Superior temporal gyrus (tissue), 1 donor: ENCODE measurements around the gene DAPK3.
A peak's percentile ranks its signal among the peaks of the same experiment; 100 is the strongest.
"Not testable (repeated sequence)": the region's sequence is repeated elsewhere in the genome, so short reads cannot be mapped to it uniquely, and the experiment has no call there.

Experiments
- DNase-seq: peaks from one replicate; pipeline ENCODE4 v3.0.0-alpha.2; 2016; ENCODE audit errors: extremely low spot score

Gene DAPK3

DNA sequence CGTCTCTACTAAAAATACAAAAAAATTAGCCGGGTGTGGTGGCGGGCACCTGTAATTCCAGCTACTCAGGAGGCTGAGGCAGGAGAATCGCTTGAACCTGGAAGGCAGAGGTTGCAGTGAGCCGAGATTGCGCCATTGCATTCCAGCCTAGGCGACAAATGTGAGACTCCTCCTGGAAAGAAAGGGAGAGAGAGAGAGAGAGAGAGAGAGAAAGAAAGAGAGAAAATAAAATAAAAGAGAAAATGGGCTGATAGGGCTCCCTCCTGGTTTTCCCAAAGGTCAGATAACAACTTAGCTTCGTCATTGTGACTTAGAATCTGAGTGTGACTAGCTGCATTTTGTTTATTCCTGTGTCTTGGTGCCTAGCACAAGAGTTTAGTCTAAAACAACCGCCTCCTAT, 34.5 kb upstream of the DAPK3 start:
- not testable (repeated sequence) for DNase-seq

- not testable (repeated sequence) for DNase-seq
Measured at GRCh38 chr19:4000798-4001197, 29.9 kb upstream of the DAPK3 start.

GRCh38 chr19:3998667-3999412, 27.9 kb upstream of the DAPK3 start:
- not testable (repeated sequence) for DNase-seq

GRCh38 chr19:3995607-3996006, 24.7 kb upstream of the DAPK3 start:
- DNase-seq: no peak

DNA sequence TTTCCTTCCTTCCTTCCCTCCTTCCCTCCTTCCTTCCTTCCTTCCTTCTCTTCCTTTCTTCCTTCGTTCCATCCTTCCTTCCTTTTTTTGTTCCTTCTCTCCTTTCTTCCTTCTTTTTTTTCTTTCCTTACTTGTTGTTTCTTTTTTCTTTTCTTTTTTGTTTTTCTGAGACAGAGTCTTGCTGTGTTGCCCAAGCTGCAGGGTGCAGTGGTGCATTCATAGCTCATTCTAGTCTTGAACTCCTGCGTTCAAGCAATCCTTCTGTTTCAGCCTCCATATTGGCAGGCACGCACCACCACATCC, 19.9 kb upstream of the DAPK3 start:
- no peak for DNase-seq

DNA sequence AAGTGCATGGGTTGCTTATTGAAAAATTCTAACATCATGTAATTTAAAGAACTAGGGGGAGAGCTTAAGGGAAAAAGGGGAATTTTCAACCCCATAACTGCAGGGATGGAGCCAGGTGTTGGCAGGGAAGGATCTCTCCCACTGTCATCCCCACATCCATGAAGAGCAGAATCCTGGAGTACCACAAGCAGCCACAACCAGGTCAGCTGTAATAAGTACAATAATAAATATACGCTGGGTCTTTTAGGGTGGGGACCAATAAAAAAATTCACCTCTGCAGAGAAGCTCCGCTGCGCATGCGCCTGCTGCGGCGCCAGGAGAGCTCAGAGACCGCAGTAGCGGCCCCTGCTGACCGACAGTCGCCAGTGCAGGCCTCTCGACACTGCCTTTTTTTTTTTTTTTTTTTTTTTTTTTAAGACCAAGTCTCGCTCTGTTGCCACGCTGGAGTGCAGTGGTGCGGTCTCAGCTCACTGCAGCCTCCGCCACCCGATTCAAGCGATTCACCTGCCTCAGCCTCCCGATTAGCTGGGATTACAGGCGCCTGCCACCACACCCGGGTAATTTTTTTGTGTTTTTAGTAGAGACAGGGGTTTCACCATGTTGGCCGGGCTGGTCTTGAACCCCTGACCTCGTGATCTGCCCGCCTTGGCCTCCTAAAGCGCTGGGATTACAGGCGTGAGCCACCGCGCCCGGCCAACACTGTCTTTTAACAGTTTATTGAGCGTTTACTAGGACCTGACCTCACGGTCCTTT, 16.9 kb upstream of the DAPK3 start:
- DNase-seq: peak; percentile 91

DNA sequence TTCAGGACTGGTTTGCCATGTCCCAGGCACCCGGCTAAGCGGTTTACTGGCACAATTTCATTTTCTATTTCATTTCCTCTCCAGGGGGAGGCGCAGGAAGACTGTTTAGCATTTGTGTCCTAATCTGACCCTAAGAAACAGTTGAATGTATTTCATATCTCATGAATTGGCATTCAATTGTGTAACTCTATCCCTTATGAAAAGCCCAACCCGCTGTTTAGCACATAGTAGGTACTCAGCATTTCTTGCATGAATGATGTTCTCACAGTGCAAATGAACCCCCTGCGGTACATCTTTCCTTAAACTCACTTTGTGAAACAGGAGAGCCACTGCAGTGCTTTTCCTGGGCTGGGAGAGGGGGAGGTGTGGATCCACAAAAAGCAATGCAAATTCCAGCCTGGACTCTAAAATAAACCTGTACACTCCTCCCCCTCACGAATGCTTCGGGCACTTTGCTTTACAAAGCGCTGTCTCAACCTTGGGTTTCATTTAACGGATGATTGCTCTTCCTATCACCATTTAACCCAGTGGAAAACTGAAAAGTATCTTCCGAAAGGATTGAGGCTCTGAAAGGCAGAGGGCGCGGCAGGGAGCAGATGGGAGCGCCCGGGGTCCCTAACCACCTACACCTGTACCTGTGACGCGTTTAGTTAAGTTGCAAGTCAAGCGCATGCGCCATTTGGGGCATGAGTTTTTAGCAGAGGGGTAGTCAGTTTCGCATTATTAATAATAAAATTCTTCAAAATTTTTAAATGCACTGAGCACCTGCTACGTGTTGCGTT, 15.6 kb upstream of the DAPK3 start:
- peak; percentile 95 for DNase-seq

GRCh38 chr19:3985643-3986259, 14.9 kb upstream of the DAPK3 start:
- DNase-seq: no peak

DNA sequence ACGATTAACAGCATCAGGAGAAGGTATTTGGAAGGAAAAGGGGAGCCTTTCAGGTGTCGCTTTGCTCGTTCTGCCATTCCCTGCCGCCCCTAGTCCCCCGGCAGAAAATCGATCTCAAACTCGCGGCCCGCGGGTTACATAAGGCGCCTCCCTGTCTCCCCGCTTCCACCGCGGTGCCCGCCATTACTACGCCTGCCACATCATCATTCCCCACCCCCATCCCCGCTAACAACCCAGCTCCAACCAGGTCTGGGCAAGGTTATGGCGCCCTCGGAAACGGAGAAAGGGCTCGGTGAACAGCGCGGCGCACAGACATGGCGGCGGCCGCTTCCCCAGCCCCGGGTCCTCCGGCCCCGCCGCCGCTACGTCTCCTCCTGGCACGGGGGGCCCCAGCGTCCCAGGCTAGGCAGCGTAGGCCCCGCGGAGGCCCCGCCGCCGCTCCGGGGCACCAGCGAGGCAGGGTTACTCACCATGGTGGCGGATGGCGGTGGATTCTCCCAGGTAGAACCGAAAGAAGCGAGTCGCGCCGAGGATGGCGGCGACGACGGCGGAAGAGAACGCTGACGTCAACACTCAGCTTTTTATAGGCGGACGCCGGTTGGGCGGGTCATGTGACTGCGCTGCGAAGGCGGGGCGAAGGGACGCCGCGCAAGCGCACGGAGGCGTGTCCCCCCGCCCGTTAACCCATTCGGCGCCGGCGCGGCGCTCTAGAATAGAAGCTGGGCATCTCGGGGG, 14.2 kb upstream of the DAPK3 start, which contains the start of gene EEF2:
Gene EEF2 (minus strand): TSS at position 556 of the 735 bp plus-strand sequence. CDS start 83 bp downstream, at position 473.
- peak; percentile 95 for DNase-seq

DNA sequence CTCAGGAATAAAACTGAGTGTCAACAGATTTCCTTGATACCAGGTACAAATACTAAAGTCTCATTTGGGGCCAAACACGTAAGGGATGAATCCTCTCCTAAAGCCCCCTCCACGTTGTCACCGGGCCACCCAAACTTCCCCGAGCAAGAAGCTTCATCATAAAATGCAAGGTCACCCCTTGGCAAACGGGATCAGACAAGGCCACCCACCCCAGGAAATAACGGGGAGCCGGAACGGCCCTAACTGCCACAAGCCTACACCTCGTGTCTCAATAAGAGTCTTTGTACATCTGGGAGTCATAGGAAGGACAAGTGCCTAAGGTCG, 13.6 kb upstream of the DAPK3 start:
- DNase-seq: no peak

- no peak for DNase-seq
Measured at GRCh38 chr19:3983936-3984583, 13.2 kb upstream of the DAPK3 start.

DNA sequence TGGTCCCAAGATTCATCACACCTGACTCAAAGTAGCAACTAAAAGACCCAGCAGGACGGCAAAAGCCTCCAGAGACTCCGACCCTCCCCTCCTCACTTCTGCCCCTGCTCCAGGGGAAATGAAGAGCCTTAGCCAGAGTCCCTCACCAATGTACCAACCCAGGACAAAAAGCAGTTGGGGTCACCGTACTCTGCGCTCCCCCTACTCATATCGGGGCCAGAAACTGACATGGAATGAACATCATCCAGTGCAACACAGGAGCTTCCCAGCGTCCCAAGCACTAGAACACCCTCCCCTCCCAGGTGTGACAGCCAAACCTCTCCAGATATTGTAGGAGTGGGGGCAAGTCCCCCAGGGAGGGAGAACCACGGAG, 12.6 kb upstream of the DAPK3 start:
- DNase-seq: no peak

DNA sequence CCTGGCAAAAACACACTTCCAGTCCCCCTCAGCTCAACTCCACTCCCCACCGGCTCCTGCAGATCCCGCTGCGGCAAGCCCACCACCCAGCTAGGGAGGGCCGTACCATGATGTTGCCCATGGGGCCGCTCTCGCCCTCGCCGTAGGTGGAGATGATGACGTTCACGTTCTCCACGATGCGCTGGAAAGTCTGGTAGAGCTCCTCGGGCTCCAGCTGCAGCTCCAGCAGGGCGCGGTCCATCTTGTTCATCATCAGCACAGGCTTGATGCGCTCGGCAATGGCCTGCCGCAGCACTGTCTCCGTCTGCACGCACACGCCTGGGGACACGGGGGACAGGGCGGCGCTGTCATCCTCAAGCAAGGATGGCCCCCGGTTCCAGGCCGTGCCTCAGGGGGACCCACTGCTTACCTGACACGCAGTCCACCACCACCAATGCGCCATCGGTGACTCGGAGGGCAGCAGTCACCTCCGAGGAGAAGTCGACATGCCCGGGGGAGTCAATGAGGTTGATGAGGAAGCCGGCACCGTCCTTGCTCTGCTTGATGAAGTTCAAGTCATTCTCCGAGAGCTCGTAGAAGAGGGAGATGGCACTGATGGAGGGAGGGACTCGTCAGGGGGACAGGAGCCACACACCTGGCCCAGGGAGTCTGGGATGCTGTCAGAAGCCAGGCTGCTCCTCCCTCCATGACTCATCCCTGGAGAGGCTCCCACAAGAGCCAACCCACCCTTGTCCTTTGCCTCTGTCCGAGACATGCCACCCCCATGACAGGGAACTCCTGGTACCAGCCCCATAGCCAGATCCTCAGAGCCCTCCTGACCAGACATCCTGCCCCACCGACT, 12.0 kb upstream of the DAPK3 start:
- DNase-seq: no peak

- no peak for DNase-seq
Measured at GRCh38 chr19:3981736-3982681, 11.1 kb upstream of the DAPK3 start.

GRCh38 chr19:3981373-3981735, 10.5 kb upstream of the DAPK3 start:
- no peak for DNase-seq

DNA sequence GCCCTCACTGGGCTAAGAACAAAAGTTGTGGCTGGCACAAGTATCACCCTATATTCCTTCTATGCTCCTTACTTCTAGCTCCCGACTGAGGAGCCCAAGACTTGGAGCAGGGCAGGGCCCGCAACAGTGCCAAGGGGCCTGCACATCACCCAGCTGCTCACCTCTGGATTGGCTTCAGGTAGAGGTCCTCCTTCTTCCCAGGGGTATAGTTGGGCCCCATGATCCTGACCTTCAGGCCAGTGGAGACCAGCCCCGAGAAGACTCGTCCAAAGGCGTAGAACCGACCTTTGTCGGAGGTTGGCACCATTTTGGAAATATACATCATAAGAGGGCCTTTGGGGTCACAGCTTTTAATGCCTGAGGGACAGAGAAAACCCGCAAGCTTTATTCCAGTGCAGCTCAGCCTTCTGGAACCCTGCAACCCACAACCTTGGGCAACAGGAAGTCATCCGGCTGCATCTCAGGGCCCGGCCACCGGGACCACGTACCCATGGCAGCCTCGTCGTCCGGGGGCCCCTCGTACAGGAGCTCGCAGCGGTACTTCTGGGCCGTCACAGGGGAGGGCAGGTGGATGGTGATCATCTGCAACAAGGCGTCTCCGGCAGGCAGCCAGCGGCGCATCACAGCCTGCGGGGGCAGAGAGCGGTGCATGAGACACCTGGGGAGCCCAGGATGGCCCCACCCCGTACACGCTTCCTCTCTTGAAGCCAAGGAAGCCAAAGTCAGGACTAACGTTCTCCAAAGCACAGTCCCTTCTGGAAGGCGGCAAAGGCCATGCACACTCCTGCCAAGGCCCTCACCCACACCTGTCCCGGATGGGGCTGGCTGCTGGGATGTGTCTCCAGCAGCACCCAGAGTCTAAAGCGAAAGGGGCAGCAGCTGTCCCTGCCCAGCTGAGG, 9.7 kb upstream of the DAPK3 start:
- DNase-seq: no peak

- DNase-seq: no peak
Measured at GRCh38 chr19:3979674-3980352, 8.9 kb upstream of the DAPK3 start.

- DNase-seq: no peak
Measured at GRCh38 chr19:3979289-3979673, 8.4 kb upstream of the DAPK3 start.
